DND-41 (cell line): Measurements from ENCODE around the gene CDKN2C.

Experiments used
- ATAC-seq: fragments of 200-7000 bp; cut with Tn5 transposase; 3 replicates; pipeline ENCODE4 v1.9.1; 2021; ENCODE audit warnings: low read depth; ENCODE audit not compliant: insufficient read depth
- DNase-seq: peaks from one replicate; pipeline ENCODE4 v3.0.0-alpha.2; 2020
- H2AFZ ChIP-seq: 2 replicates; pipeline ENCODE4 v1.6.0; 2012; ENCODE audit warnings: low read depth, low read length
- H3K27ac ChIP-seq: 2 replicates; pipeline ENCODE4 v1.5.1; 2012; ENCODE audit warnings: low read length, inconsistent platforms
- H3K27me3 ChIP-seq: fragments of 200-600 bp; sonication (generic); 2 replicates; pipeline ENCODE4 v1.6.0; 2012; ENCODE audit warnings: low read length, mild to moderate bottlenecking, inconsistent platforms; ENCODE audit not compliant: insufficient read depth, poor library complexity
- H3K36me3 ChIP-seq: 2 replicates; pipeline ENCODE4 v1.5.1; 2012; ENCODE audit warnings: low read length, inconsistent platforms; ENCODE audit not compliant: insufficient read depth
- H3K4me1 ChIP-seq: 2 replicates; pipeline ENCODE4 v1.5.1; 2012; ENCODE audit warnings: mild to moderate bottlenecking, low read length; ENCODE audit not compliant: insufficient read depth
- H3K4me2 ChIP-seq: 2 replicates; pipeline ENCODE4 v1.6.0; 2012; ENCODE audit warnings: mild to moderate bottlenecking, moderate library complexity, low read length, inconsistent platforms; ENCODE audit not compliant: insufficient read depth
- H3K4me3 ChIP-seq, 2 experiments: fragments of 200-600 bp in 1 of 2; shearing (Covaris generic) in 1 of 2; 2 replicates each; pipeline ENCODE4 v1.5.1; 2012 to 2016; ENCODE audit warnings: inconsistent platforms in 2 of 2, low read length in 2 of 2, mild to moderate bottlenecking in 2 of 2, low read depth in 1 of 2, moderate library complexity in 1 of 2
- H3K79me2 ChIP-seq: 2 replicates; pipeline ENCODE4 v1.6.0; 2012; ENCODE audit warnings: low read length, inconsistent platforms; ENCODE audit not compliant: insufficient read depth
- H3K9ac ChIP-seq: 2 replicates; pipeline ENCODE4 v1.6.0; 2012; ENCODE audit warnings: low read depth, mild to moderate bottlenecking, inconsistent platforms, low read length, moderate library complexity
- H3K9me3 ChIP-seq: 2 replicates; pipeline ENCODE4 v1.5.1; 2012; ENCODE audit warnings: low read length, moderate library complexity, mild to moderate bottlenecking, inconsistent platforms; ENCODE audit not compliant: insufficient read depth, severe bottlenecking
- H4K20me1 ChIP-seq: 2 replicates; pipeline ENCODE4 v1.6.0; 2012; ENCODE audit warnings: low read length; ENCODE audit not compliant: insufficient read depth
- EZH2 ChIP-seq: IDR thresholded peaks from 3 replicates; pipeline ENCODE4 v1.6.1; 2012; ENCODE audit warnings: borderline replicate concordance, low read depth, mild to moderate bottlenecking, moderate library complexity, low read length, inconsistent platforms; ENCODE audit not compliant: severe bottlenecking
- TF ChIP-seq, protein P1 (sequence below): IDR thresholded peaks from 2 replicates; pipeline ENCODE4 v1.5.1; 2012; ENCODE audit warnings: borderline replicate concordance, low read length, moderate library complexity, mild to moderate bottlenecking; ENCODE audit not compliant: poor library complexity, severe bottlenecking; ENCODE audit errors: extremely low read depth

Gene CDKN2C

DNA sequence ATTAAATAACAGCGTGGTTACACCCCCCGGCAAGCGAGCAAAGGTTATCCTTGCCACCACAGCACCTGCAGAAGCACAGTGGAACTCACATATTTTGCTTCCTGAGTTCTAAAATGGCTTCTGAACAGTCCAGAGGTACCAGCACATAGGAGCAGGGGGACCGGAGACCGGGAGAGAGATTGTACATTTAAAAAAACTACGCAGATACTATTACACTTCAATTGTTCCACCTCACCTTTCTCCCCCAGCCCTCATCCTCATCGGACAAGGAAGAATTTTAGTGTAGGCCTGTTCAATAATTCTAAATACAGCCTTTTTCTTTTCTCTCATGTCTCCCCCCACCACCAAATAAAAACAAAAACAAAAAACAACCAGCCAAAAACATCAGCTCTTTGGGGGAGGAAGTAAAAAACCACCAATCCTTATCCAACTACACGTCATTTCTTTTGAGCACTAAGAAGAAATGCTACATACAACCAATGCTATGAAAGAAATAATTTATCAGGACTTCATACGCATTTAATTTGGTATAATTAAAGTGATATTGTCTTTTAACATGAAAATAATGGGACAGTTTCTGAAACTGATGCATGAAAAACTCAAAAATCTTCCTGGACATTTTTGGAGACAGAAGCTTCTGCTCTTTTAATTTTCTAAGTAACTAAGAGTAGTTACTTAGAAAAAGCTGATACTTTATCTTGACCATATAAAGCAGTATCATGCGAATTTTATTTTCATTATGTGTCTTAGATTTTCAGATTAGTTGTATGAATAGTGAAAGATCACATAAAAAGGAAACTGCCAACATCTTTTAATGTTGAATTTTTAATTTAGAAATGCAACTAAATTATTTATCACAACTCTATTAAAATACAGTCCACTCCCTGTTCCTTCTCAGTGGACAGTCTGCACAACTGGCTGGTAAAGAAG lies 9.1 kb downstream of the CDKN2C start:
- ATAC-seq (peak; percentile 78), DNase-seq (peak; percentile 91)
- peaks cover 100% of the 10 kb centered on the region for H3K79me2 ChIP-seq
- H3K9ac ChIP-seq, result peak overlapping the region; percentile 100
- H3K36me3 ChIP-seq, result peaks cover 10% of the 10 kb centered on the region
- peak overlapping the region; percentile 62 for H3K4me2 ChIP-seq
- TF ChIP-seq EZH2, result no peak
- TF ChIP-seq, protein P1, sequence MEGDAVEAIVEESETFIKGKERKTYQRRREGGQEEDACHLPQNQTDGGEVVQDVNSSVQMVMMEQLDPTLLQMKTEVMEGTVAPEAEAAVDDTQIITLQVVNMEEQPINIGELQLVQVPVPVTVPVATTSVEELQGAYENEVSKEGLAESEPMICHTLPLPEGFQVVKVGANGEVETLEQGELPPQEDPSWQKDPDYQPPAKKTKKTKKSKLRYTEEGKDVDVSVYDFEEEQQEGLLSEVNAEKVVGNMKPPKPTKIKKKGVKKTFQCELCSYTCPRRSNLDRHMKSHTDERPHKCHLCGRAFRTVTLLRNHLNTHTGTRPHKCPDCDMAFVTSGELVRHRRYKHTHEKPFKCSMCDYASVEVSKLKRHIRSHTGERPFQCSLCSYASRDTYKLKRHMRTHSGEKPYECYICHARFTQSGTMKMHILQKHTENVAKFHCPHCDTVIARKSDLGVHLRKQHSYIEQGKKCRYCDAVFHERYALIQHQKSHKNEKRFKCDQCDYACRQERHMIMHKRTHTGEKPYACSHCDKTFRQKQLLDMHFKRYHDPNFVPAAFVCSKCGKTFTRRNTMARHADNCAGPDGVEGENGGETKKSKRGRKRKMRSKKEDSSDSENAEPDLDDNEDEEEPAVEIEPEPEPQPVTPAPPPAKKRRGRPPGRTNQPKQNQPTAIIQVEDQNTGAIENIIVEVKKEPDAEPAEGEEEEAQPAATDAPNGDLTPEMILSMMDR, result no peak
- H2AFZ ChIP-seq, result peak overlapping the region; percentile 51
- peak overlapping the region; percentile 81 to 90 for H3K4me3 ChIP-seq
- H3K4me1 ChIP-seq, result peaks cover 68% of the 10 kb centered on the region
- peaks cover 7% of the 10 kb centered on the region; the same call in 1 of the 2 replicates for H4K20me1 ChIP-seq
- H3K9me3 ChIP-seq, result no peaks in the 10 kb centered on the region
- peak overlapping the region; percentile 96 for H3K27ac ChIP-seq
- no peaks in the 10 kb centered on the region for H3K27me3 ChIP-seq

GRCh38 chr1:50979937-50980336 lies 9.9 kb downstream of the CDKN2C start:
- Histone ChIP-seq H3K4me1 (peaks cover 67% of the 10 kb centered on the region), H3K9me3 (no peaks in the 10 kb centered on the region), H4K20me1 (peaks cover 7% of the 10 kb centered on the region; the same call in 1 of the 2 replicates), H2AFZ (no peak overlapping the region), H3K79me2 (peaks cover 100% of the 10 kb centered on the region), H3K36me3 (peaks cover 2% of the 10 kb centered on the region), H3K27ac (peak overlapping the region; percentile 96), H3K4me3 (peak overlapping the region; percentile 81 to 90), H3K9ac (peak overlapping the region; percentile 100), H3K27me3 (no peaks in the 10 kb centered on the region), H3K4me2 (peak overlapping the region; percentile 62)
- ATAC-seq (no peak), DNase-seq (no peak)
- no peak for TF ChIP-seq EZH2
- TF ChIP-seq, protein P1, result no peak

DNA sequence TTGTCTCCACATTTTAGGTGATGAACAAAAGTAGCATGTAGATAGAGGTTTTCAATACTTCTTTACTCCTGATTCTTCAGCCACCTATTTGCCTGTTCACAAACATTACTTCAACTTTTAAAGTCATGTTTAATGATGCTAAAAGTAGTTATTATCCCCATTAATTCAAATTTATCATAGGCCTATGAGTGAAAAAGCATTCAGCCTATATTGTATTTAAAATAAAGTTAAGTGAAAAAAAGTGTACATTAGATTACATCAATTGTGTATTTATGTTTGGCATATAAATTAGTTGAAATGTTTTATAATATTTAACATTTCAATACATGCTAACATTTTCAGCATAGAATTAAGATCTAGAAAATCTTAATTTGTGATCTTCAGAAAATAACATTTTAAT lies 10.5 kb downstream of the CDKN2C start:
- peaks cover 100% of the 10 kb centered on the region for H3K79me2 ChIP-seq
- ATAC-seq (no peak), DNase-seq (no peak)
- peak overlapping the region; percentile 100 for H3K9ac ChIP-seq
- H4K20me1 ChIP-seq, result peaks cover 7% of the 10 kb centered on the region; the same call in 1 of the 2 replicates
- H3K4me1 ChIP-seq, result peaks cover 65% of the 10 kb centered on the region
- H3K4me3 ChIP-seq, result peak overlapping the region in 1 of 2 experiments; percentile 81; a peak in 1 of 4 replicates
- peak overlapping the region; percentile 96; the same call in 1 of the 2 replicates for H3K27ac ChIP-seq
- H3K9me3 ChIP-seq, result no peaks in the 10 kb centered on the region
- H2AFZ ChIP-seq, result no peak overlapping the region
- no peak for TF ChIP-seq EZH2
- TF ChIP-seq, protein P1, result no peak
- no peaks in the 10 kb centered on the region for H3K27me3 ChIP-seq
- H3K4me2 ChIP-seq, result peak overlapping the region; percentile 62
- no peaks in the 10 kb centered on the region; the same call in 1 of the 2 replicates for H3K36me3 ChIP-seq
